GM23338 (cell line): Measurements from ENCODE around the gene PPP1R3F. TPM values are rescaled to one million over a fixed set of nuclear protein-coding genes. Genes with fewer than 3 reads are reported as not detected.

Experiments
- ATAC-seq: fragments of 200-7000 bp; cut with Tn5 transposase; 3 replicates; pipeline ENCODE4 v1.9.1; 2020
- DNase-seq: peaks from one replicate; pipeline ENCODE4 v3.0.0-alpha.2; 2015; ENCODE audit warnings: low spot score
- H2AFZ ChIP-seq: fragments of 200-600 bp; sonication (generic); 2 replicates; pipeline ENCODE4 v1.8.0; 2016; ENCODE audit warnings: antibody characterized with exemption, mild to moderate bottlenecking, moderate library complexity
- H3F3A ChIP-seq: fragments of 200-600 bp; sonication (generic); replicated peaks from 2 replicates; pipeline ENCODE4 v1.8.0; 2017; ENCODE audit warnings: antibody characterized with exemption, mixed run types, low read depth
- H3K27ac ChIP-seq: fragments of 200-600 bp; sonication (generic); 2 replicates; pipeline ENCODE4 v1.6.1; 2016; ENCODE audit warnings: low read depth
- H3K27me3 ChIP-seq: fragments of 200-600 bp; sonication (generic); 2 replicates; pipeline ENCODE4 v1.8.0; 2016; ENCODE audit warnings: mild to moderate bottlenecking, mixed run types, moderate library complexity; ENCODE audit not compliant: insufficient read depth
- H3K36me3 ChIP-seq: fragments of 200-600 bp; sonication (generic); 2 replicates; pipeline ENCODE4 v1.8.0; 2016; ENCODE audit warnings: mild to moderate bottlenecking; ENCODE audit not compliant: insufficient read depth
- H3K4me1 ChIP-seq: fragments of 200-600 bp; sonication (generic); 2 replicates; pipeline ENCODE4 v1.8.0; 2016; ENCODE audit warnings: mild to moderate bottlenecking, moderate library complexity; ENCODE audit not compliant: insufficient read depth
- H3K4me2 ChIP-seq: fragments of 200-600 bp; sonication (generic); 2 replicates; pipeline ENCODE4 v1.7.1; 2017; ENCODE audit warnings: mixed run types
- H3K4me3 ChIP-seq: fragments of 200-600 bp; sonication (generic); 2 replicates; pipeline ENCODE4 v1.6.1; 2016; ENCODE audit warnings: mixed run types
- H3K79me2 ChIP-seq: fragments of 200-600 bp; sonication (generic); replicated peaks from 2 replicates; pipeline ENCODE4 v1.8.0; 2017; ENCODE audit warnings: mild to moderate bottlenecking; ENCODE audit not compliant: insufficient read depth
- H3K9me2 ChIP-seq: fragments of 200-600 bp; sonication (generic); 2 replicates; pipeline ENCODE4 v1.8.0; 2017; ENCODE audit not compliant: insufficient read depth
- H4K20me1 ChIP-seq: fragments of 200-600 bp; sonication (generic); replicated peaks from 2 replicates; pipeline ENCODE4 v1.8.0; 2017; ENCODE audit warnings: mild to moderate bottlenecking; ENCODE audit not compliant: insufficient read depth
- H3K27ac Mint-ChIP-seq: 2 replicates; pipeline ENCODE4 v1.8.0; 2020; ENCODE audit warnings: inconsistent platforms, mild to moderate bottlenecking, moderate library complexity, mixed read lengths
- H3K27me3 Mint-ChIP-seq: 3 replicates; pipeline ENCODE4 v1.8.0; 2022; ENCODE audit warnings: low read depth, mild to moderate bottlenecking, moderate library complexity, mixed read lengths, inconsistent platforms; ENCODE audit not compliant: insufficient read depth, poor library complexity
- H3K36me3 Mint-ChIP-seq: 3 replicates; pipeline ENCODE4 v1.8.0; 2021; ENCODE audit warnings: low read depth, mild to moderate bottlenecking, inconsistent platforms, moderate library complexity, mixed read lengths
- H3K4me1 Mint-ChIP-seq: 3 replicates; pipeline ENCODE4 v1.8.0; 2020; ENCODE audit warnings: mild to moderate bottlenecking, inconsistent platforms, mixed read lengths
- H3K4me3 Mint-ChIP-seq: 3 replicates; pipeline ENCODE4 v1.8.0; 2021; ENCODE audit warnings: moderate library complexity, mild to moderate bottlenecking, inconsistent platforms, mixed read lengths
- H3K9me3 Mint-ChIP-seq: 3 replicates; pipeline ENCODE4 v1.8.0; 2020; ENCODE audit warnings: moderate library complexity, mild to moderate bottlenecking, inconsistent platforms, mixed read lengths
- EZH2phosphoT487 ChIP-seq: fragments of 200-600 bp; sonication (generic); IDR thresholded peaks from one replicate; pipeline ENCODE4 v1.8.1; 2018; ENCODE audit warnings: antibody characterized with exemption; ENCODE audit not compliant: unreplicated experiment
- NANOG ChIP-seq: IDR thresholded peaks from 2 replicates; pipeline ENCODE4 v1.6.1; 2016; ENCODE audit warnings: antibody characterized with exemption, borderline replicate concordance
- POLR2AphosphoS5 ChIP-seq: IDR thresholded peaks from 2 replicates; pipeline ENCODE4 v1.6.1; 2016; ENCODE audit warnings: antibody characterized with exemption, low read depth
- ZNF114 ChIP-seq: fragments of 250-450 bp; sonication (Bioruptor Pico); IDR thresholded peaks from 2 replicates; pipeline ENCODE4 v1.5.0; 2020; ENCODE audit warnings: mild to moderate bottlenecking, moderate library complexity
- ZNF331 ChIP-seq: fragments of 250-450 bp; sonication (Bioruptor Pico); IDR thresholded peaks from 2 replicates; pipeline ENCODE4 v1.5.0; 2020; ENCODE audit warnings: low read depth, mild to moderate bottlenecking, moderate library complexity
- long read RNA-seq: library from polyadenylated mRNA; unstranded; transcript quantifications from one replicate; pipeline ENCODE4 v2.0.0, GENCODE V29; 2020; ENCODE audit not compliant: unreplicated experiment
- polyA plus RNA-seq: library from polyadenylated mRNA; unstranded; fragments of >200 nt; fragmentation: Nextera tagmentation; extraction: Ambion mirVana; gene quantifications from 2 replicates; pipeline ENCODE4 v1.2.1, GENCODE V29; 2016
- total RNA-seq: library from RNA; depleted of rRNA; stranded (reverse); fragments of >200 nt; shearing (Covaris generic); gene quantifications from 2 replicates; pipeline ENCODE4 v1.2.3, GENCODE V29; 2014; rRNA removed
- TF ChIP-seq, protein P1 (sequence below): fragments of 250-450 bp; sonication (Bioruptor Pico); IDR thresholded peaks from 2 replicates; pipeline ENCODE4 v1.5.0; 2020; ENCODE audit warnings: mild to moderate bottlenecking, moderate library complexity
- TF ChIP-seq, protein P2 (sequence below): IDR thresholded peaks from 2 replicates; pipeline ENCODE4 v1.6.1; 2016; ENCODE audit warnings: antibody characterized with exemption
- TF ChIP-seq, protein P3 (sequence below), 2 experiments: fragments of 200-600 bp in 1 of 2; sonication (generic) in 1 of 2; conservative IDR thresholded peaks; 2 replicates each; pipeline versions ENCODE4 v1.5.1 to v1.6.1; 2016 to 2017; ENCODE audit warnings: antibody characterized with exemption in 2 of 2, low read depth in 2 of 2, mild to moderate bottlenecking in 2 of 2, moderate library complexity in 1 of 2

The PPP1R3F gene, protein sequence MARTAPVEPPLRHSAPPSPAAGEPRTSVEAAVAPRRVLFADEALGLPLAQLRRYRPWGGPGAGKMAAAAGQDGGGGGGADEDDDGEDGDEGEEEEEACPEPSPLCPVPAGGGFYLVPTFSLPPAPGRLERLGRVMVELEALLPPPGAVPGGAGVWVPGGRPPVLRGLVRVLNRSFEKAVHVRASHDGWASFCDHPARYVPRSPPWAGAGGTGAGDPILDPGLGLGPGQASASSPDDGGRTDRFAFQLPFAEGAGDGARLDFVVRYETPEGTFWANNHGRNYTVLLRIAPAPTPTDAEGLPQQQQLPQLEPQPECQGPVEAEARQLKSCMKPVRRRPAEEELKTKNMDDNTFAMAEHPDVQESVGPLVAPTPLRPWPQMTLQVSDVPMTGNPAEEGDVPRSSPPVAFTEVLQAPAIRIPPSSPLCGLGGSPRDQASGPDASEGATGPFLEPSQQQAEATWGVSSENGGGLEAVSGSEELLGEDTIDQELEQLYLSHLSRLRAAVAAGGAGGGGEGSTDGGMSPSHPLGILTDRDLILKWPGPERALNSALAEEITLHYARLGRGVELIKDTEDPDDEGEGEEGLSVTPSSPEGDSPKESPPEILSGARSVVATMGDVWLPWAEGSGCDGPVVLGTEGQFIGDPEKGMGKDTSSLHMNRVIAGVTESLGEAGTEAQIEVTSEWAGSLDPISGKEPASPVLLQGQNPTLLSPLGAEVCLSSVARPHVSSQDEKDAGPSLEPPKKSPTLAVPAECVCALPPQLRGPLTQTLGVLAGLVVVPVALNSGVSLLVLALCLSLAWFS
- total RNA-seq: 9.4 and 11.3 TPM in 2 replicates
- 2.2 and 3.1 TPM in 2 replicates for polyA plus RNA-seq
- long read RNA-seq, partial matches to known transcripts: 1 of 2 reads
- long read RNA-seq, other reads (novel, unspliced or antisense): 1 of 2 reads

DNA sequence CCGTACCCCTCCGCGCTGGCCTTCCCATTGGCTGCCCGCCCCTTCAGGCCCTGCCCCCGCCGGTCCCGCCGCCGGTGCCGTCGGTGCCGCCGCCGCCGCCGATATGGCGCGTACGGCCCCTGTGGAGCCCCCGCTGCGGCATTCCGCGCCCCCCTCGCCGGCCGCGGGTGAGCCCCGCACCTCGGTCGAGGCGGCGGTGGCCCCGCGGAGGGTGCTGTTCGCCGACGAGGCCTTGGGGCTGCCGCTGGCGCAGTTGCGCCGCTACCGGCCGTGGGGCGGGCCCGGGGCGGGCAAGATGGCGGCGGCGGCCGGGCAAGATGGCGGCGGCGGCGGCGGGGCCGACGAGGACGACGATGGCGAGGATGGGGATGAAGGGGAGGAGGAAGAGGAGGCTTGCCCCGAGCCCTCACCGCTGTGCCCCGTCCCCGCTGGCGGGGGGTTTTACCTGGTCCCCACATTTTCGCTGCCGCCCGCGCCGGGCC lies at the start of gene PPP1R3F:
Gene PPP1R3F, plus strand, starts transcription at position 27 of the 482 bp plus-strand sequence. Its CDS starts 77 bp downstream, at position 104.
- peaks cover 22% of the 10 kb centered on the region for H3K36me3 Mint-ChIP-seq

DNA sequence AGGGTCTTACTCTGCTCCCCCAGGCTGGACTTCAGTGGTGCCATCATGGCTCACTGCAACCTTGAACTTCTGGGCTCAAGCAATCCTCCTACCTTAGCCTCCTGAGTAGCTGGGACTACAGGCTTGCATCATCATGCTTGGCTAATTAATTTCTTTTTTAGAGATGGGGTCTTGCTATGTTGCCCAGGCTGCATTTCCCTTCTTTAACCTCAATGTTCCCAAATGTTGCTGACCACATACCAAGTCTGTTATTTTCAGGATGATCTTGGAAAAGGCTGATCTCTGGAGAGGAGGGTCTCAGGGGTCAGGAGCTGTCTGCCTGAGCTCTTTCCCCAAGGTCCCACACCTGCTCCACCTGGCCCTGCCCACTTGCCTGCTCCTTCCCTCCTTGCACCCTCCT lies 49.5 kb upstream of the PPP1R3F start:
- H3K4me1 ChIP-seq: no peaks in the 10 kb centered on the region
- no peaks in the 10 kb centered on the region for H3K36me3 Mint-ChIP-seq
- H3K79me2 ChIP-seq: no peaks in the 10 kb centered on the region
- H3K4me2 ChIP-seq: no peak overlapping the region
- no peaks in the 10 kb centered on the region for H3K9me2 ChIP-seq
- H3K27ac Mint-ChIP-seq: no peak overlapping the region
- H3F3A ChIP-seq: no peaks in the 10 kb centered on the region
- H3K4me3 ChIP-seq: no peak overlapping the region
- H3K9me3 Mint-ChIP-seq: no peaks in the 10 kb centered on the region
- ATAC-seq (no peak), DNase-seq (no peak)
- H2AFZ ChIP-seq: no peak overlapping the region
- no peaks in the 10 kb centered on the region for H4K20me1 ChIP-seq
- H3K4me1 Mint-ChIP-seq: no peaks in the 10 kb centered on the region
- H3K27ac ChIP-seq: no peak overlapping the region
- H3K27me3 Mint-ChIP-seq: peaks cover 1% of the 10 kb centered on the region
- no peaks in the 10 kb centered on the region for H3K27me3 ChIP-seq
- H3K4me3 Mint-ChIP-seq: no peak overlapping the region
- H3K36me3 ChIP-seq: no peaks in the 10 kb centered on the region
- TF ChIP-seq NANOG: no peak
- TF ChIP-seq, protein P1, sequence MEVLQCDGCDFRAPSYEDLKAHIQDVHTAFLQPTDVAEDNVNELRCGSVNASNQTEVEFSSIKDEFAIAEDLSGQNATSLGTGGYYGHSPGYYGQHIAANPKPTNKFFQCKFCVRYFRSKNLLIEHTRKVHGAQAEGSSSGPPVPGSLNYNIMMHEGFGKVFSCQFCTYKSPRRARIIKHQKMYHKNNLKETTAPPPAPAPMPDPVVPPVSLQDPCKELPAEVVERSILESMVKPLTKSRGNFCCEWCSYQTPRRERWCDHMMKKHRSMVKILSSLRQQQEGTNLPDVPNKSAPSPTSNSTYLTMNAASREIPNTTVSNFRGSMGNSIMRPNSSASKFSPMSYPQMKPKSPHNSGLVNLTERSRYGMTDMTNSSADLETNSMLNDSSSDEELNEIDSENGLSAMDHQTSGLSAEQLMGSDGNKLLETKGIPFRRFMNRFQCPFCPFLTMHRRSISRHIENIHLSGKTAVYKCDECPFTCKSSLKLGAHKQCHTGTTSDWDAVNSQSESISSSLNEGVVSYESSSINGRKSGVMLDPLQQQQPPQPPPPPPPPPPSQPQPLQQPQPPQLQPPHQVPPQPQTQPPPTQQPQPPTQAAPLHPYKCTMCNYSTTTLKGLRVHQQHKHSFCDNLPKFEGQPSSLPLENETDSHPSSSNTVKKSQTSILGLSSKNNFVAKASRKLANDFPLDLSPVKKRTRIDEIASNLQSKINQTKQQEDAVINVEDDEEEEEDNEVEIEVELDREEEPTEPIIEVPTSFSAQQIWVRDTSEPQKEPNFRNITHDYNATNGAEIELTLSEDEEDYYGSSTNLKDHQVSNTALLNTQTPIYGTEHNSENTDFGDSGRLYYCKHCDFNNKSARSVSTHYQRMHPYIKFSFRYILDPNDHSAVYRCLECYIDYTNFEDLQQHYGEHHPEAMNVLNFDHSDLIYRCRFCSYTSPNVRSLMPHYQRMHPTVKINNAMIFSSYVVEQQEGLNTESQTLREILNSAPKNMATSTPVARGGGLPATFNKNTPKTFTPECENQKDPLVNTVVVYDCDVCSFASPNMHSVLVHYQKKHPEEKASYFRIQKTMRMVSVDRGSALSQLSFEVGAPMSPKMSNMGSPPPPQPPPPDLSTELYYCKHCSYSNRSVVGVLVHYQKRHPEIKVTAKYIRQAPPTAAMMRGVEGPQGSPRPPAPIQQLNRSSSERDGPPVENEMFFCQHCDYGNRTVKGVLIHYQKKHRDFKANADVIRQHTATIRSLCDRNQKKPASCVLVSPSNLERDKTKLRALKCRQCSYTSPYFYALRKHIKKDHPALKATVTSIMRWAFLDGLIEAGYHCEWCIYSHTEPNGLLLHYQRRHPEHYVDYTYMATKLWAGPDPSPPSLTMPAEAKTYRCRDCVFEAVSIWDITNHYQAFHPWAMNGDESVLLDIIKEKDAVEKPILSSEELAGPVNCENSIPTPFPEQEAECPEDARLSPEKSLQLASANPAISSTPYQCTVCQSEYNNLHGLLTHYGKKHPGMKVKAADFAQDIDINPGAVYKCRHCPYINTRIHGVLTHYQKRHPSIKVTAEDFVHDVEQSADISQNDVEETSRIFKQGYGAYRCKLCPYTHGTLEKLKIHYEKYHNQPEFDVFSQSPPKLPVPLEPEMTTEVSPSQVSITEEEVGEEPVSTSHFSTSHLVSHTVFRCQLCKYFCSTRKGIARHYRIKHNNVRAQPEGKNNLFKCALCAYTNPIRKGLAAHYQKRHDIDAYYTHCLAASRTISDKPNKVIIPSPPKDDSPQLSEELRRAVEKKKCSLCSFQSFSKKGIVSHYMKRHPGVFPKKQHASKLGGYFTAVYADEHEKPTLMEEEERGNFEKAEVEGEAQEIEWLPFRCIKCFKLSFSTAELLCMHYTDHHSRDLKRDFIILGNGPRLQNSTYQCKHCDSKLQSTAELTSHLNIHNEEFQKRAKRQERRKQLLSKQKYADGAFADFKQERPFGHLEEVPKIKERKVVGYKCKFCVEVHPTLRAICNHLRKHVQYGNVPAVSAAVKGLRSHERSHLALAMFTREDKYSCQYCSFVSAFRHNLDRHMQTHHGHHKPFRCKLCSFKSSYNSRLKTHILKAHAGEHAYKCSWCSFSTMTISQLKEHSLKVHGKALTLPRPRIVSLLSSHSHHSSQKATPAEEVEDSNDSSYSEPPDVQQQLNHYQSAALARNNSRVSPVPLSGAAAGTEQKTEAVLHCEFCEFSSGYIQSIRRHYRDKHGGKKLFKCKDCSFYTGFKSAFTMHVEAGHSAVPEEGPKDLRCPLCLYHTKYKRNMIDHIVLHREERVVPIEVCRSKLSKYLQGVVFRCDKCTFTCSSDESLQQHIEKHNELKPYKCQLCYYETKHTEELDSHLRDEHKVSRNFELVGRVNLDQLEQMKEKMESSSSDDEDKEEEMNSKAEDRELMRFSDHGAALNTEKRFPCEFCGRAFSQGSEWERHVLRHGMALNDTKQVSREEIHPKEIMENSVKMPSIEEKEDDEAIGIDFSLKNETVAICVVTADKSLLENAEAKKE (CRISPR knock-in tag): no peak
- no peak for TF ChIP-seq ZNF114 (CRISPR knock-in tag)
- TF ChIP-seq EZH2phosphoT487: no peak
- TF ChIP-seq, protein P2, sequence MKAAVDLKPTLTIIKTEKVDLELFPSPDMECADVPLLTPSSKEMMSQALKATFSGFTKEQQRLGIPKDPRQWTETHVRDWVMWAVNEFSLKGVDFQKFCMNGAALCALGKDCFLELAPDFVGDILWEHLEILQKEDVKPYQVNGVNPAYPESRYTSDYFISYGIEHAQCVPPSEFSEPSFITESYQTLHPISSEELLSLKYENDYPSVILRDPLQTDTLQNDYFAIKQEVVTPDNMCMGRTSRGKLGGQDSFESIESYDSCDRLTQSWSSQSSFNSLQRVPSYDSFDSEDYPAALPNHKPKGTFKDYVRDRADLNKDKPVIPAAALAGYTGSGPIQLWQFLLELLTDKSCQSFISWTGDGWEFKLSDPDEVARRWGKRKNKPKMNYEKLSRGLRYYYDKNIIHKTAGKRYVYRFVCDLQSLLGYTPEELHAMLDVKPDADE: no peak
- no peak for TF ChIP-seq ZNF331 (CRISPR knock-in tag)

More for the DNA sequence above, at the start of gene PPP1R3F:
- H3K27me3 ChIP-seq: no peaks in the 10 kb centered on the region
- Mint-ChIP-seq H3K4me1 (peaks cover 30% of the 10 kb centered on the region), H3K9me3 (no peaks in the 10 kb centered on the region; the same call in 1 of the 3 replicates), H3K27ac (peak within 1 kb of the TSS; percentile 100), H3K4me3 (peak within 1 kb of the TSS; percentile 96), H3K27me3 (peaks cover 10% of the 10 kb centered on the region)
- DNase-seq (peak; percentile 17), ATAC-seq (no peak; the same call in 2 of the 3 replicates)
- no peak within 1 kb of the TSS for H2AFZ ChIP-seq
- H3K79me2 ChIP-seq: peaks cover 29% of the 10 kb centered on the region
- H3K27ac ChIP-seq: peak within 1 kb of the TSS; percentile 92
- H3K4me3 ChIP-seq: peak within 1 kb of the TSS; percentile 62
- no peaks in the 10 kb centered on the region for H3K9me2 ChIP-seq
- H3K36me3 ChIP-seq: no peaks in the 10 kb centered on the region
- TF ChIP-seq, protein P3, sequence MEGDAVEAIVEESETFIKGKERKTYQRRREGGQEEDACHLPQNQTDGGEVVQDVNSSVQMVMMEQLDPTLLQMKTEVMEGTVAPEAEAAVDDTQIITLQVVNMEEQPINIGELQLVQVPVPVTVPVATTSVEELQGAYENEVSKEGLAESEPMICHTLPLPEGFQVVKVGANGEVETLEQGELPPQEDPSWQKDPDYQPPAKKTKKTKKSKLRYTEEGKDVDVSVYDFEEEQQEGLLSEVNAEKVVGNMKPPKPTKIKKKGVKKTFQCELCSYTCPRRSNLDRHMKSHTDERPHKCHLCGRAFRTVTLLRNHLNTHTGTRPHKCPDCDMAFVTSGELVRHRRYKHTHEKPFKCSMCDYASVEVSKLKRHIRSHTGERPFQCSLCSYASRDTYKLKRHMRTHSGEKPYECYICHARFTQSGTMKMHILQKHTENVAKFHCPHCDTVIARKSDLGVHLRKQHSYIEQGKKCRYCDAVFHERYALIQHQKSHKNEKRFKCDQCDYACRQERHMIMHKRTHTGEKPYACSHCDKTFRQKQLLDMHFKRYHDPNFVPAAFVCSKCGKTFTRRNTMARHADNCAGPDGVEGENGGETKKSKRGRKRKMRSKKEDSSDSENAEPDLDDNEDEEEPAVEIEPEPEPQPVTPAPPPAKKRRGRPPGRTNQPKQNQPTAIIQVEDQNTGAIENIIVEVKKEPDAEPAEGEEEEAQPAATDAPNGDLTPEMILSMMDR (conservative IDR thresholded peaks at IDR 0.05; ENCODE audit: low read depth in 2 of 2): no peak
- TF ChIP-seq POLR2AphosphoS5: peak; percentile 32; the same call in 1 of the 2 replicates
- H3K4me1 ChIP-seq: peaks cover 3% of the 10 kb centered on the region; the same call in 1 of the 2 replicates
- no peaks in the 10 kb centered on the region for H3F3A ChIP-seq
- H3K4me2 ChIP-seq: peak within 1 kb of the TSS; percentile 79
- H4K20me1 ChIP-seq: no peaks in the 10 kb centered on the region; the same call in 1 of the 2 replicates
